Stimulated activated CD8-positive, alpha-beta memory T cell treated with anti-CD3 and anti-CD28 coated beads, Interleukin-15, amount 100 ng/mL, for 4 hours (primary cell): ENCODE results near the gene NXPH3.

ENCODE experiments used
- DNase-seq, 2 donors: peaks; one replicate each; pipeline ENCODE4 v3.0.0-alpha.2; 2020; ENCODE audit warnings: low read depth in 2 of 2

The NXPH3 gene

GRCh38 chr17:49592263-49592662 lies 16.6 kb downstream of the NXPH3 start:
- no peak for DNase-seq

GRCh38 chr17:49595328-49595727 lies 19.7 kb downstream of the NXPH3 start:
- no peak for DNase-seq

GRCh38 chr17:49595980-49596379 lies 20.3 kb downstream of the NXPH3 start:
- DNase-seq: no peak

- no peak for DNase-seq
Measured at GRCh38 chr17:49596613-49597244, 21.1 kb downstream of the NXPH3 start.

- no peak for DNase-seq
Measured at GRCh38 chr17:49597436-49597835, 21.8 kb downstream of the NXPH3 start.

- DNase-seq: no peak
Measured at GRCh38 chr17:49597928-49598655, 22.4 kb downstream of the NXPH3 start.

GRCh38 chr17:49598918-49599317 lies 23.2 kb downstream of the NXPH3 start:
- DNase-seq: no peak

GRCh38 chr17:49600949-49601348 lies 25.3 kb downstream of the NXPH3 start:
- DNase-seq: no peak

- DNase-seq: no peak
Measured at GRCh38 chr17:49602783-49603182, 27.1 kb downstream of the NXPH3 start.

GRCh38 chr17:49603238-49603637 lies 27.6 kb downstream of the NXPH3 start:
- no peak for DNase-seq

GRCh38 chr17:49603720-49604119 lies 28.0 kb downstream of the NXPH3 start:
- no peak for DNase-seq

GRCh38 chr17:49604314-49604869 lies 28.7 kb downstream of the NXPH3 start:
- DNase-seq: no peak

GRCh38 chr17:49610883-49611584 lies 35.4 kb downstream of the NXPH3 start:
- DNase-seq: no peak

- no peak for DNase-seq
Measured at GRCh38 chr17:49612726-49613125, 37.1 kb downstream of the NXPH3 start.

- DNase-seq: no peak
Measured at GRCh38 chr17:49613182-49613800, 37.6 kb downstream of the NXPH3 start.

GRCh38 chr17:49616086-49616485 lies 40.4 kb downstream of the NXPH3 start:
- DNase-seq: no peak

GRCh38 chr17:49616601-49617131 lies 41.0 kb downstream of the NXPH3 start:
- DNase-seq: no peak

GRCh38 chr17:49618028-49618611 lies 42.4 kb downstream of the NXPH3 start:
- no peak for DNase-seq

- DNase-seq: no peak
Measured at GRCh38 chr17:49621420-49621819, 45.7 kb downstream of the NXPH3 start.

- no peak for DNase-seq
Measured at GRCh38 chr17:49621946-49622529, 46.4 kb downstream of the NXPH3 start.

GRCh38 chr17:49624896-49625295 lies 49.2 kb downstream of the NXPH3 start:
- DNase-seq: no peak
